Measurements from ENCODE around the gene PDZD2. TPM values are rescaled to one million over a fixed set of nuclear protein-coding genes. Genes with fewer than 3 reads are reported as not detected.

The PDZD2 gene
- polyA plus RNA-seq, 3 donors = 0.10 TPM; not detected in 2

GRCh38 chr5:31811210-31811609, 172.3 kb downstream of the PDZD2 start:
- Mint-ChIP-seq H3K27me3 (ENCODE audit: low read depth in 3 of 3) (peaks cover 0 to 4% (median 2%) of the 10 kb centered on the region in 3 donors), H3K9me3 (peaks cover 0 to 2% (median 0%) of the 10 kb centered on the region in 7 donors), H3K4me1 (peaks cover 2% of the 10 kb centered on the region), H3K36me3 (no peaks in the 10 kb centered on the region), H3K27ac (no peak overlapping the region), H3K4me3 (no peak overlapping the region)
- Histone ChIP-seq H3K27me3 (ENCODE audit: control insufficient read depth in 2 of 2, insufficient read depth in 2 of 2, low read length in 2 of 2) (no peaks in the 10 kb centered on the region), H3K4me1 (ENCODE audit: control insufficient read depth in 1 of 2, insufficient read depth in 2 of 2, low read length in 2 of 2) (no peaks in the 10 kb centered on the region), H3K4me3 (replicated peaks in 1 of 3; ENCODE audit: low read depth in 2 of 3, low read length in 3 of 3) (no peak overlapping the region), H3K27ac (ENCODE audit: low read depth in 1 of 2, low read length in 2 of 2) (no peak overlapping the region), H3K9ac (ENCODE audit: insufficient read depth, low read length, poor library complexity, severe bottlenecking) (no peak overlapping the region), H3K4me2 (replicated peaks; ENCODE audit: extremely low read depth, low read length, poor library complexity, severe bottlenecking) (no peak overlapping the region), H3K79me2 (ENCODE audit: insufficient read depth, low read length) (no peaks in the 10 kb centered on the region), H3K36me3 (replicated peaks in 1 of 2; ENCODE audit: control insufficient read depth in 1 of 2, insufficient read depth in 2 of 2, low read length in 2 of 2) (no peaks in the 10 kb centered on the region), H2AFZ (ENCODE audit: insufficient read depth, low read depth, low read length, poor library complexity, severe bottlenecking) (no peak overlapping the region), H3K9me3 (replicated peaks in 1 of 2; ENCODE audit: control insufficient read depth in 1 of 2, insufficient read depth in 1 of 2, low read length in 2 of 2) (no peaks in the 10 kb centered on the region), H4K20me1 (ENCODE audit: insufficient read depth, low read length) (no peaks in the 10 kb centered on the region)
- intact Hi-C loops (cut with micrococcal nuclease) = no loop called here
- no peak for DNase-seq
- TF ChIP-seq CTCF (IDR thresholded peaks at IDR 0.05) = no peak
- WGBS (ENCODE audit: insufficient coverage) = 100% methylated on average over 1 of the region's 1 CpG

- no peak for TF ChIP-seq CTCF (IDR thresholded peaks at IDR 0.05)
- no peak for DNase-seq
- Mint-ChIP-seq H3K27ac (no peak overlapping the region), H3K4me1 (peaks cover 2% of the 10 kb centered on the region), H3K9me3 (peaks cover 0 to 2% (median 0%) of the 10 kb centered on the region in 7 donors), H3K27me3 (ENCODE audit: low read depth in 3 of 3) (peaks cover 0 to 2% (median 0%) of the 10 kb centered on the region in 3 donors), H3K4me3 (no peak overlapping the region), H3K36me3 (no peaks in the 10 kb centered on the region)
- no peaks in the 10 kb centered on the region for H4K20me1 ChIP-seq (ENCODE audit: insufficient read depth, low read length)
- H3K4me3 ChIP-seq (replicated peaks in 1 of 3; ENCODE audit: low read depth in 2 of 3, low read length in 3 of 3) = no peak overlapping the region
- WGBS (ENCODE audit: insufficient coverage) = 100% methylated on average over 1 of the region's 3 CpGs
- no peaks in the 10 kb centered on the region for H3K9me3 ChIP-seq (replicated peaks in 1 of 2; ENCODE audit: control insufficient read depth in 1 of 2, insufficient read depth in 1 of 2, low read length in 2 of 2)
- H3K36me3 ChIP-seq (replicated peaks in 1 of 2; ENCODE audit: control insufficient read depth in 1 of 2, insufficient read depth in 2 of 2, low read length in 2 of 2) = no peaks in the 10 kb centered on the region
- intact Hi-C loops (cut with micrococcal nuclease) = no loop called here
- H3K4me2 ChIP-seq (replicated peaks; ENCODE audit: extremely low read depth, low read length, poor library complexity, severe bottlenecking) = no peak overlapping the region
- no peaks in the 10 kb centered on the region for H3K4me1 ChIP-seq (ENCODE audit: control insufficient read depth in 1 of 2, insufficient read depth in 2 of 2, low read length in 2 of 2)
- H2AFZ ChIP-seq (ENCODE audit: insufficient read depth, low read depth, low read length, poor library complexity, severe bottlenecking) = no peak overlapping the region
- H3K79me2 ChIP-seq (ENCODE audit: insufficient read depth, low read length) = no peaks in the 10 kb centered on the region
- H3K27ac ChIP-seq (ENCODE audit: low read depth in 1 of 2, low read length in 2 of 2) = no peak overlapping the region
- H3K9ac ChIP-seq (ENCODE audit: insufficient read depth, low read length, poor library complexity, severe bottlenecking) = no peak overlapping the region
- H3K27me3 ChIP-seq (ENCODE audit: control insufficient read depth in 2 of 2, insufficient read depth in 2 of 2, low read length in 2 of 2) = no peaks in the 10 kb centered on the region
Observed at GRCh38 chr5:31815376-31815775, 176.4 kb downstream of the PDZD2 start.

Measured in CD14-positive monocyte (primary cell).